Nephron (organoid): ENCODE results near the gene OGN.

Source experiments
- H3K27ac Mint-ChIP-seq, 3 experiments: 2 replicates each; pipeline ENCODE4 v1.8.0; 2020; ENCODE audit warnings: mixed read lengths in 3 of 3, mild to moderate bottlenecking in 2 of 3, moderate library complexity in 1 of 3
- H3K27me3 Mint-ChIP-seq: 2 replicates; pipeline ENCODE4 v1.8.0; 2021; ENCODE audit warnings: low read depth, mild to moderate bottlenecking, moderate library complexity, mixed read lengths
- H3K36me3 Mint-ChIP-seq: 2 replicates; pipeline ENCODE4 v1.8.0; 2020; ENCODE audit warnings: low read depth, mixed read lengths
- H3K4me1 Mint-ChIP-seq: 2 replicates; pipeline ENCODE4 v1.8.0; 2020; ENCODE audit warnings: mixed read lengths
- H3K4me3 Mint-ChIP-seq, 3 experiments: 2 replicates each; pipeline ENCODE4 v1.8.0; 2020; ENCODE audit warnings: mild to moderate bottlenecking in 3 of 3, mixed read lengths in 3 of 3, moderate library complexity in 2 of 3
- H3K9me3 Mint-ChIP-seq: 2 replicates; pipeline ENCODE4 v1.8.0; 2020; ENCODE audit warnings: mixed read lengths
- TF ChIP-seq, protein P1 (sequence below), 3 experiments: fragments of 200-600 bp; sonication (generic); IDR thresholded peaks; one replicate each; pipeline ENCODE4 v1.5.0; 2021; ENCODE audit warnings: antibody characterized with exemption in 3 of 3; ENCODE audit not compliant: unreplicated experiment in 3 of 3

Gene OGN

DNA sequence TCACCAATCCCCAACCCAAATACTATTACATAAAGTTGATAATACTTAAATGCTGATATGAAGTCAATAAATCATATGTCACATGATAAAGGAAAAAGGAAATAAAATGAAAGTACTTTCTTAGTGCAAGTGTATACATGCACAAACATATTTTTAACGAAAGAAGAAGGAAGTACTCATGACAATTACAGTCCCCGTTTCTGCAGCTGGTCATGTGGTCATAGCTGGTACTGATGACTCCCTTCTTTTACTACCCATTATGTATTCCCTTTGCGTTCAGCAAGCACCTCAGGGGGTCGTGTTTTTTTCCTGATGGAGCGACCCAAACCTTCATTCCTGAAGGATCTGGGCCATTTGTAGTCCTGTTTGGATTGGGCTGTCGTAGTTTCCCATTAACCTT, 51.3 kb downstream of the OGN start:
- Mint-ChIP-seq H3K36me3 (peaks cover 53% of the 10 kb centered on the region), H3K4me1 (peaks cover 28% of the 10 kb centered on the region), H3K27me3 (no peaks in the 10 kb centered on the region), H3K4me3 (no peak overlapping the region), H3K27ac (peak overlapping the region; percentile 78 to 99 (median 88)), H3K9me3 (peaks cover 27% of the 10 kb centered on the region)
- TF ChIP-seq, protein P1, sequence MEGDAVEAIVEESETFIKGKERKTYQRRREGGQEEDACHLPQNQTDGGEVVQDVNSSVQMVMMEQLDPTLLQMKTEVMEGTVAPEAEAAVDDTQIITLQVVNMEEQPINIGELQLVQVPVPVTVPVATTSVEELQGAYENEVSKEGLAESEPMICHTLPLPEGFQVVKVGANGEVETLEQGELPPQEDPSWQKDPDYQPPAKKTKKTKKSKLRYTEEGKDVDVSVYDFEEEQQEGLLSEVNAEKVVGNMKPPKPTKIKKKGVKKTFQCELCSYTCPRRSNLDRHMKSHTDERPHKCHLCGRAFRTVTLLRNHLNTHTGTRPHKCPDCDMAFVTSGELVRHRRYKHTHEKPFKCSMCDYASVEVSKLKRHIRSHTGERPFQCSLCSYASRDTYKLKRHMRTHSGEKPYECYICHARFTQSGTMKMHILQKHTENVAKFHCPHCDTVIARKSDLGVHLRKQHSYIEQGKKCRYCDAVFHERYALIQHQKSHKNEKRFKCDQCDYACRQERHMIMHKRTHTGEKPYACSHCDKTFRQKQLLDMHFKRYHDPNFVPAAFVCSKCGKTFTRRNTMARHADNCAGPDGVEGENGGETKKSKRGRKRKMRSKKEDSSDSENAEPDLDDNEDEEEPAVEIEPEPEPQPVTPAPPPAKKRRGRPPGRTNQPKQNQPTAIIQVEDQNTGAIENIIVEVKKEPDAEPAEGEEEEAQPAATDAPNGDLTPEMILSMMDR (IDR thresholded peaks at IDR 0.05; ENCODE audit: unreplicated experiment in 3 of 3), result no peak

DNA sequence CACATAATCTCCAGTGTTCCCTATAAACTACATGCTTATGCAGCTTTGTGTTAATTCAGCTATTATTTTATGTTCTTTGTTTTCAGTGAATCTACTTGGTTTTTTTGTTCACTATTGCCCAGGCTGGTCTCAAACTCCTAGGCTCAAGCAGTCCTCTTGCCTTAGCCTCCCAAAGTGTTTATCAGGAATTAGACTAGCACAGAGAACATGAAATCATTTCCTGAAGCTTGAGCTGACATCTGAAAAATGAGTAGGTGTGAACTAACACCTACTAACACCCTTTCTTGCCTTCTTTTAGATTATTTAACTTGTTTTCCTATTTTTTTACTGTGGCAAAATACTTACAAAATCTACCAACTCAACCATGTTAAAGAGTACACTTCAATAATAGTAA, 53.6 kb downstream of the OGN start:
- peak overlapping the region; percentile 96 to 99 (median 99) for H3K27ac Mint-ChIP-seq
- H3K36me3 Mint-ChIP-seq, result peaks cover 39% of the 10 kb centered on the region
- H3K4me3 Mint-ChIP-seq, result no peak overlapping the region
- TF ChIP-seq, protein P1 (IDR thresholded peaks at IDR 0.05; ENCODE audit: unreplicated experiment in 3 of 3), result no peak
- peaks cover 36% of the 10 kb centered on the region for H3K4me1 Mint-ChIP-seq
- H3K27me3 Mint-ChIP-seq, result no peaks in the 10 kb centered on the region
- peaks cover 12% of the 10 kb centered on the region for H3K9me3 Mint-ChIP-seq

DNA sequence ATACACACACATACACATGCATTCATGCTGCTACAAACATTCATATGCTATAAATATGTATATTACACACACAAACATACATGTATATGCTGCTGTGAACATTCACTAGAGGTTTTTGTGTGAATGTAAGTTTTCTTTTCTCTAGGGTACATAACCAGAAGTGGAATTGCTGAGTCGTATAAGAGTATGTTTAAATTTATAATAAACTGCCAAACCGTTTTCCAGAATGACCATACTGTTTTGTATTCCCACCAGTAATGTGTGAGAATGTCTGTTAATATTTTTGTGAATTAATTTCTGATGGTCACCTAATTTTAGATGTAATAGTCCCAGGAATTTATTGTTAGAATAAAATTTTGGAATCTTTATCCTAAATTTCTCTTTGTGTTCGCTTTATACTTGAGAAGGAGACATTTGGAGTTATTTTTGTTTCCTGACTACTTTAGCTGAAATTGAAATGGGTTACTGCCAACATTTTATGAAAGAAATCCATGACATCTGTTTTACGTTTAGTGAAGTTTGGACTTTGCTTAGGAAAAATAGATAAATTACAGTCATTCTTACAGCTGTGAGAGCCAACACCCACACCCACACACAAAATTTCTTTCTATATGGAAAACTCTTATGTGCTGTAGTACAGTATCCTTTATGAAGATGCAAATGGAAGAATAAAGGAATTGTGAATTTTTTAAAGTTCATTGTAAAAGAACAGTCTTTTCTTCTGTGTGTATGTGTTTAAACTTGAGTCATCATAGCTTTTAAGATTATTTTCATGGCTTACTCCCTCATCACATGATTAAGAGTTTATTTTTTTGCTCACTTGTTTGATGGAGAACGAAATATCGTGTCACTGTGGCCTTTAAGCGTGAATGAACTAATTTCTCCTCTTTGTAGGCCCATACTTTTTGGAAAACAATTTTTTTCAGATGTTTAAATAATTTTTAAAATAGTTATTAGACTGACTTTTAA, 54.3 kb downstream of the OGN start:
- Mint-ChIP-seq H3K9me3 (peaks cover 12% of the 10 kb centered on the region), H3K4me3 (peak overlapping the region in 2 of 3 experiments; percentile 15 to 30), H3K36me3 (peaks cover 36% of the 10 kb centered on the region), H3K27ac (peak overlapping the region; percentile 96 to 99 (median 99)), H3K27me3 (no peaks in the 10 kb centered on the region), H3K4me1 (peaks cover 36% of the 10 kb centered on the region)
- TF ChIP-seq, protein P1 (IDR thresholded peaks at IDR 0.05; ENCODE audit: unreplicated experiment in 3 of 3), result no peak

DNA sequence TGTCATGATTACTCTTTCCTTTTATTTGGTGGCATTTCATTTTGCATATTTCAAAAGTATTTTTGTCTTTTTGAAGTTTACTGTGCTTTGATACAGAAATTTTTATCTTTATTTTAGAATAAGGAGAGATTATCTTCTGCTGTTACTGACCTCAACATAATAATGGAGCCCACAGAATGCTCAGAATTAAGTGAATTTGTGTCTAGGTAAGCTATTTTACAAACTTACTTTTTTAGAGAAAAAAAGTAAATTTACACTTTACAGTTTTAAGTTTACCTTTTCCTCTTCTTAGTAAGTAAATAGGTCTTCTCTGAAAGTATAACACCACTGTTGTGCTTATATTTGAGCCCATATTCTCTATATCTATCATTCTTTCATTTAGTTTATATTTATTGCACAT, 58.8 kb downstream of the OGN start:
- Mint-ChIP-seq H3K27ac (peak overlapping the region in 1 of 3 experiments; percentile 63), H3K36me3 (peaks cover 27% of the 10 kb centered on the region), H3K9me3 (peaks cover 4% of the 10 kb centered on the region), H3K4me1 (peaks cover 28% of the 10 kb centered on the region), H3K27me3 (no peaks in the 10 kb centered on the region), H3K4me3 (no peak overlapping the region)
- TF ChIP-seq, protein P1 (IDR thresholded peaks at IDR 0.05; ENCODE audit: unreplicated experiment in 3 of 3), result no peak

DNA sequence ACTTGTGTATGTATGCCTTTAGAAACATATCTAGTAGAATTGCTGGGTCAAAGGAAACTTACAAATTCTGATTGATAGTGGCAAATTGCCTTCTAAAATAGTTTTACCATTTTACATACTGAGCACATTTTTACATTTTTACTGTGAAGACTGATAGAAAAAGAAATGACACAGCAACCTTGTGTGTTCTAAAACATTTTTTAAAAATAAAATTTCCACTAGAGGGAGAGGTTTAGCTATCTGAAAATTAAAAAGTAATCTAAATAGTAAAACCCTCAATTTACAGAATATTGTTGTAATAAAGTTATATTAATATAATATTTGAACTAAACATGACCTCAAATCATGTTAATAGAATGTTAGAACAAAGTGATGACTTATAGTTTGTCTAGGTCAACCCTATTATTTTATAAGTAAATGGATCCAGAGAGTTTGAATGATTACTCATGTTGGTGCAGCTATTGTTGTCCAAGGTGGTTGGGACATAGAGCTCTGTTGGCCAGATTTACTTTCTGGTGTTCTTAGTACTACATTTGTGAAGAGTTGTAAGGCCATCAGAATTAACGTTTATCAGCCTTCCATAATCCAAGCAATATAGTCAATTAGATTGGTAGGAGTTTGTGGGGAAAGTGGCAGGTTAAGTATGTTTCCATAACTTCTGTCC, 61.4 kb downstream of the OGN start:
- peak overlapping the region; percentile 49 to 82 (median 75) for H3K27ac Mint-ChIP-seq
- no peaks in the 10 kb centered on the region for H3K27me3 Mint-ChIP-seq
- TF ChIP-seq, protein P1 (IDR thresholded peaks at IDR 0.05; ENCODE audit: unreplicated experiment in 3 of 3), result peak in 2 of 3 experiments; percentile 9 to 38
- no peak overlapping the region for H3K4me3 Mint-ChIP-seq
- no peaks in the 10 kb centered on the region for H3K9me3 Mint-ChIP-seq
- peaks cover 28% of the 10 kb centered on the region for H3K36me3 Mint-ChIP-seq
- peaks cover 14% of the 10 kb centered on the region for H3K4me1 Mint-ChIP-seq
